ENCODE measurements around the gene KRTAP5-4.

The KRTAP5-4 gene

DNA sequence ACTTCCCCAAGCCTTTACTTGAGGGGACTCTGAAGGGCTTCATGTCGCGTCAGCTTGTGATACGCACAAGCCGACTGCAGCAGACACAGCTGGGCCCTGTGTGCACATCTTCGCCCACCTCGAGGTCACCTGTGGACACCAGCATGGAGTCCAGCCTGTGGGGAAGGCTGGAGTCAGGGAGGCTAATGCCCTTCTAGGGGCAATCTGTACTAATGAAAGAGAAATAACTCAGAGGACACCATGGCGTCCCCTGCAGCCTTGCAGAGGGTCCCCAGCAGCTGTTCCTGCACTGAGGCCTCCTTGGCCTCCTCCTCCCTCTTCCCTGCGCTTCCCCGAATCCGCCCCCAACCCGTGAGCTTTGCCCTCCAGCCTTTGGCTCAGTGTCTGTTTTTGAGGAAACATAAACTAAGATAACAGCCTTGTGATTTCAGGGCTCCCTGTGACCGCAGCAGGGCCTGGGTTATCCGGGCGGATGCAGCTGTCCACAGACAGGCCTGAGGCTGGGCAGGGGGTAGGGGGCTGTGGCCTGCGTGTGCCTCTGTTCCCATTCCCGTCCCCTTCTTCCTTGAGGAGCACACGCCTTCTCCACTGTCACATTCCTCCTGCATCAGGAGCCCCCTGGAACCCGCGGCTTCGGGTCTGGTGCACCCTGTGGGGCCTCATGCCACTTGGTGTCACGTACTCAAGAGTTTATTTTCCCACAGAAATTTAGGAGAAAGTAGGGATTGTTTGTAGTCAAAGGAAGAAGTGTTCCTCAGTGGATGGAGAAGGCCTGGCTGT, 32.6 kb upstream of the KRTAP5-4 start:
- no peak overlapping the region for H2AK5ac ChIP-seq (ENCODE audit: low read length, severe bottlenecking)
- H3K9me3 ChIP-seq (ENCODE audit: control insufficient read depth, low read length) = no peaks in the 10 kb centered on the region
- peak overlapping the region; percentile 99 for H4K91ac ChIP-seq (ENCODE audit: low read length)
- no peak overlapping the region for H3K23ac ChIP-seq (ENCODE audit: low read length in 2 of 2)
- no peak overlapping the region for H3K4me3 ChIP-seq (ENCODE audit: insufficient read depth in 1 of 2, low read depth in 1 of 2, low read length in 2 of 2)
- H3K4me2 ChIP-seq (ENCODE audit: low read length, poor library complexity, severe bottlenecking) = no peak overlapping the region
- peak overlapping the region in 1 of 2 experiments; percentile 83 for H3K4ac ChIP-seq (ENCODE audit: low read depth in 1 of 2, low read length in 2 of 2)
- 34% methylated on average over 20 of the region's 21 CpGs for WGBS
- H3K9ac ChIP-seq (ENCODE audit: low read length) = no peak overlapping the region
- no peaks in the 10 kb centered on the region for H3K79me1 ChIP-seq (replicated peaks; ENCODE audit: low read length, poor library complexity, severe bottlenecking)
- no peaks in the 10 kb centered on the region for H3K36me3 ChIP-seq (ENCODE audit: control insufficient read depth in 1 of 2, insufficient read depth in 2 of 2, low read depth in 1 of 2, low read length in 2 of 2)
- peaks cover 12% of the 10 kb centered on the region for H3K4me1 ChIP-seq (ENCODE audit: control insufficient read depth, insufficient read depth, low read depth, low read length)
- peak overlapping the region; percentile 57 for H4K8ac ChIP-seq (ENCODE audit: low read length)
- H2BK15ac ChIP-seq (ENCODE audit: low read depth, poor library complexity, severe bottlenecking) = no peak overlapping the region
- peak overlapping the region in 1 of 2 experiments; percentile 69 for H3K14ac ChIP-seq (ENCODE audit: low read length in 2 of 2)
- no peak overlapping the region for H2BK5ac ChIP-seq (ENCODE audit: low read depth, low read length, poor library complexity, severe bottlenecking)
- peaks cover 39 to 73% of the 10 kb centered on the region in 2 experiments for H3K27me3 ChIP-seq (ENCODE audit: control insufficient read depth in 1 of 2, insufficient read depth in 1 of 2, low read length in 2 of 2)
- peak overlapping the region in 1 of 2 experiments; percentile 95 for H2BK12ac ChIP-seq (ENCODE audit: low read length in 2 of 2)
- H3K18ac ChIP-seq (ENCODE audit: low read depth in 1 of 2, low read length in 2 of 2) = peak overlapping the region; percentile 78 to 95
- no peak overlapping the region for H2AFZ ChIP-seq (ENCODE audit: low read depth, low read length)
- DNase-seq = peak; percentile 19
- H3K27ac ChIP-seq (ENCODE audit: low read length, poor library complexity, severe bottlenecking) = no peak overlapping the region
- peak overlapping the region; percentile 97 for H2BK120ac ChIP-seq (ENCODE audit: low read depth, low read length)

DNA sequence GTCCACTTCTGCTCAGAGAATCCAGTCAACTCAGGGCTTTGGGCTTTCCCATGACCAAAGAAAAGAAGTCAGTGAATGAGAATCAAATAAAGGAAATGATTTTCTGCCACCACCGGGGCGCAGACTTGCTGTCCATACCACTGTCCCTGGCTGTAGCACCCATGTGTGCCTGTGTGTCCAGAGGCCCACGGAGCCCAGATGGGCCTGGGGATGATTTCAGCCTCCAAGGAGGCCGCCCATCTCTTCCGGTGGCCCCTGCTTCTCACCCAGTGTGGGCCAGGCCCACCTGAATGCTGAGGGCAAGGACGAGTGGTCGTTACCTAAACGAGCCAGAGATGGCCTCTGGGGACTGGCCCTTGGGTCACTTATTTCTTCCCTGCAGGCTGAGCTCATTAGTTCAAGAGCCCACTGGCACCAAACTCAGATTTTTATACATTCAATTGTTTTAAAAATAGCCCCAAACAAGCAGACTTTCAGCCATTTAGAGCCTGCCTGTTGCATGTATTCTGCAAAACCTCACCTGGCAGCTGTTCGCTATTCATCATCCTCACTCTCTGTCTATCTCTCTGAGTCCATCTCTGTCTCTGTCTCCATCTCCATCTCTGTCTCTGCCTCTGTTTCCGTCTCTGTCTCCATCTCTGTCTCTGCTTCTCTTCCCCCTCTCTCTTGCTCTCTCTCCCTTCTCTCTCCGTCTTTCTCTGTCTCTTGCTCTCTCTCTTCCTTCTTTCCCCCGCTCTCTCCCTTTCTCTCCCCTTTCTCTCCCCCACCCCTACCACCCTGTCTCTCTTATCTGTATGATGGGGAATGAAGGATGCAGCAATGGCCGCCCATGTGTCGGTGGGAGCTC, 31.8 kb upstream of the KRTAP5-4 start:
- Histone ChIP-seq H2BK120ac (ENCODE audit: low read depth, low read length) (peak overlapping the region; percentile 8), H4K8ac (ENCODE audit: low read length) (no peak overlapping the region), H3K9ac (ENCODE audit: low read length) (no peak overlapping the region), H3K4ac (ENCODE audit: low read depth in 1 of 2, low read length in 2 of 2) (peak overlapping the region in 1 of 2 experiments; percentile 83), H2AK5ac (ENCODE audit: low read length, severe bottlenecking) (no peak overlapping the region), H3K36me3 (ENCODE audit: control insufficient read depth in 1 of 2, insufficient read depth in 2 of 2, low read depth in 1 of 2, low read length in 2 of 2) (no peaks in the 10 kb centered on the region), H3K27ac (ENCODE audit: low read length, poor library complexity, severe bottlenecking) (no peak overlapping the region), H3K4me2 (ENCODE audit: low read length, poor library complexity, severe bottlenecking) (no peak overlapping the region), H2BK15ac (ENCODE audit: low read depth, poor library complexity, severe bottlenecking) (peak overlapping the region; percentile 75), H3K14ac (ENCODE audit: low read length in 2 of 2) (peak overlapping the region in 1 of 2 experiments; percentile 69), H2BK12ac (ENCODE audit: low read length in 2 of 2) (peak overlapping the region; percentile 15 to 95), H4K91ac (ENCODE audit: low read length) (peak overlapping the region; percentile 96), H3K18ac (ENCODE audit: low read depth in 1 of 2, low read length in 2 of 2) (peak overlapping the region; percentile 77 to 89), H3K79me1 (replicated peaks; ENCODE audit: low read length, poor library complexity, severe bottlenecking) (no peaks in the 10 kb centered on the region), H2BK5ac (ENCODE audit: low read depth, low read length, poor library complexity, severe bottlenecking) (no peak overlapping the region), H3K9me3 (ENCODE audit: control insufficient read depth, low read length) (no peaks in the 10 kb centered on the region), H3K23ac (ENCODE audit: low read length in 2 of 2) (no peak overlapping the region), H3K27me3 (ENCODE audit: control insufficient read depth in 1 of 2, insufficient read depth in 1 of 2, low read length in 2 of 2) (peaks cover 35 to 70% of the 10 kb centered on the region in 2 experiments), H3K4me3 (ENCODE audit: insufficient read depth in 1 of 2, low read depth in 1 of 2, low read length in 2 of 2) (no peak overlapping the region), H2AFZ (ENCODE audit: low read depth, low read length) (no peak overlapping the region), H3K4me1 (ENCODE audit: control insufficient read depth, insufficient read depth, low read depth, low read length) (peaks cover 12% of the 10 kb centered on the region)
- 78% methylated on average over 14 of the region's 14 CpGs for WGBS
- peak; percentile 15 for DNase-seq

DNA sequence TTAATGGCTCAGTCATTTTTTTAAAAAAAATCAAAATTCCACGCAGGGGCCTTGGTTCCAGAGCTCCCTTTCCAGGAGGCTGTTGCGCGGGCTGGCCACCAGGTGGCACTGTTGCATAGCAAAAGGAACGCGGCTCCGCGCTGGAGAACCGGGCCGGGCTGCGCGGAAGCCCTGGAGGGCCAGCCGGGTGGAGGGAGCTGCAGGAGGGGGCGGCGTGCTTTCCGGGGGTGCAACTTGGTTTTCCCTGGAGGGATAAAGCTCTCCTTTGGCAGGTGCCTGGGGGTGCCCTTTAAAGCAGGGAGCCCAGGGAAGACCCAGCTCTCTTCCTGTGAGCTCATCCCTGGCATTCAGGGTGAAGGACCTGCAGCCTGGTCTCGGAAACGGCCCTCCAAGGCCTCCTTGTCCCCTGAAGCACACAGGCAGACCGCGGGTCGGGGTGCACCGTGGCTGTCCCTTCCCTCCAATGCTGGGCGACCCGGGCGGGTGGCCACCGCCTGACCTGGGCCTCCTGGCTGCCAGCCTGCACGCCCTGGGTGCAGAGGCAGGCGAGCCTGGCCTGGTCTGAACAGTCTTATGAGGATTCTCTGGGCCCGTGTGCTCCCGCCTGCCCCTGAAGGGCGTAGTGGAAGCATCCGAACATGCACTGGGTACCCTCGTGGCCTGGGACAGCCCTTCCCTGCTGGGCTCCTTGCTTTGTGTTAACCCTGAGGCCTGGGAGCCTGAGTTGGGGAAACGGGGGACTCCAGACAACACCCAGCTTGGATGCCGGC, 31.0 kb upstream of the KRTAP5-4 start:
- Histone ChIP-seq H2BK120ac (ENCODE audit: low read depth, low read length) (peak overlapping the region; percentile 11), H4K8ac (ENCODE audit: low read length) (peak overlapping the region; percentile 96), H2AFZ (ENCODE audit: low read depth, low read length) (no peak overlapping the region), H3K27ac (ENCODE audit: low read length, poor library complexity, severe bottlenecking) (no peak overlapping the region), H3K27me3 (ENCODE audit: control insufficient read depth in 1 of 2, insufficient read depth in 1 of 2, low read length in 2 of 2) (peaks cover 35 to 68% of the 10 kb centered on the region in 2 experiments), H3K79me1 (replicated peaks; ENCODE audit: low read length, poor library complexity, severe bottlenecking) (no peaks in the 10 kb centered on the region), H3K18ac (ENCODE audit: low read depth in 1 of 2, low read length in 2 of 2) (peak overlapping the region; percentile 77 to 81), H3K14ac (ENCODE audit: low read length in 2 of 2) (peak overlapping the region in 1 of 2 experiments; percentile 53), H2BK12ac (ENCODE audit: low read length in 2 of 2) (peak overlapping the region in 1 of 2 experiments; percentile 70), H2BK5ac (ENCODE audit: low read depth, low read length, poor library complexity, severe bottlenecking) (no peak overlapping the region), H3K4me1 (ENCODE audit: control insufficient read depth, insufficient read depth, low read depth, low read length) (peaks cover 12% of the 10 kb centered on the region), H3K23ac (ENCODE audit: low read length in 2 of 2) (no peak overlapping the region), H3K4ac (ENCODE audit: low read depth in 1 of 2, low read length in 2 of 2) (peak overlapping the region; percentile 49 to 88), H2BK15ac (ENCODE audit: low read depth, poor library complexity, severe bottlenecking) (peak overlapping the region; percentile 75), H2AK5ac (ENCODE audit: low read length, severe bottlenecking) (no peak overlapping the region), H3K4me2 (ENCODE audit: low read length, poor library complexity, severe bottlenecking) (peak overlapping the region; percentile 18), H3K4me3 (ENCODE audit: insufficient read depth in 1 of 2, low read depth in 1 of 2, low read length in 2 of 2) (no peak overlapping the region), H4K91ac (ENCODE audit: low read length) (peak overlapping the region; percentile 96), H3K36me3 (ENCODE audit: control insufficient read depth in 1 of 2, insufficient read depth in 2 of 2, low read depth in 1 of 2, low read length in 2 of 2) (no peaks in the 10 kb centered on the region), H3K9me3 (ENCODE audit: control insufficient read depth, low read length) (no peaks in the 10 kb centered on the region), H3K9ac (ENCODE audit: low read length) (no peak overlapping the region)
- 33% methylated on average over 33 of the region's 34 CpGs for WGBS
- DNase-seq = peak; percentile 59

All from mesenchymal stem cell (in vitro differentiated cells and primary cell).